Measurements from ENCODE around the gene OGFOD2. TPM values are rescaled to one million over a fixed set of nuclear protein-coding genes. Genes with fewer than 3 reads are reported as not detected.

Gene OGFOD2
- total RNA-seq, 2 experiments from 2014 or later, result 13.1 to 25.0 TPM

- Histone ChIP-seq H3K27ac (ENCODE audit: low read depth, low read length, poor library complexity, severe bottlenecking) (no peak overlapping the region), H3K4me1 (ENCODE audit: insufficient read depth, low read length, poor library complexity, severe bottlenecking) (peaks cover 26% of the 10 kb centered on the region), H3K4me3 (ENCODE audit: low read depth, low read length, poor library complexity, severe bottlenecking) (peak overlapping the region; percentile 71), H2AFZ (ENCODE audit: low read length) (no peak overlapping the region; the same call in 1 of the 2 replicates), H3K79me2 (ENCODE audit: insufficient read depth, low read depth, low read length) (no peaks in the 10 kb centered on the region), H3K9me3 (ENCODE audit: low read length) (no peaks in the 10 kb centered on the region), H3K9me2 (ENCODE audit: insufficient read depth, low read length) (no peaks in the 10 kb centered on the region), H4K20me1 (ENCODE audit: insufficient read depth, low read length) (no peaks in the 10 kb centered on the region), H3K4me2 (ENCODE audit: low read length) (peak overlapping the region; percentile 86), H3K36me3 (ENCODE audit: insufficient read depth, low read length) (no peaks in the 10 kb centered on the region)
- intact Hi-C loops (cut with micrococcal nuclease; ENCODE audit: unreplicated experiment), result no loop called here
- CTCF ChIA-PET (ENCODE audit: unreplicated experiment), result interaction anchor here (0.6 kb wide), 1 partner anchor 8 kb away, joined by 3 read pairs; the partner anchor contains the start of gene OGFOD2
- TF ChIP-seq CTCF (conservative IDR thresholded peaks at IDR 0.05; ENCODE audit: low read length) (no peak), EZH2phosphoT487 (IDR thresholded peaks at IDR 0.05; ENCODE audit: borderline replicate concordance, low read depth, low read length) (no peak)
- no peak for DNase-seq (ENCODE audit: low spot score)
- POLR2A ChIA-PET, result interaction anchor here (0.6 to 0.7 kb wide), 2 partner anchors 79 to 95 kb away, joined by 3 read pairs; no protein-coding TSS in a partner anchor
- no TSS peak for BruUV-seq (replicated peaks)
These were observed 8.1 kb upstream of the OGFOD2 start for GRCh38 chr12:122966743-122967550.

GRCh38 chr12:122968104-122968503 lies 6.9 kb upstream of the OGFOD2 start:
- H3K4me3 ChIP-seq (ENCODE audit: low read depth, low read length, poor library complexity, severe bottlenecking), result no peak overlapping the region
- ChIA-PET CTCF (ENCODE audit: unreplicated experiment) (no interaction called here), POLR2A (interaction anchor here (0.5 to 1.9 kb wide), 5 partner anchors 12 to 610 kb away, joined by 3 to 9 read pairs (median 5); partner anchors contain the start of gene ARL6IP4)
- H3K9me3 ChIP-seq (ENCODE audit: low read length), result no peaks in the 10 kb centered on the region
- no peak for TF ChIP-seq EZH2phosphoT487 (IDR thresholded peaks at IDR 0.05; ENCODE audit: borderline replicate concordance, low read depth, low read length)
- no peak for TF ChIP-seq CTCF (conservative IDR thresholded peaks at IDR 0.05; ENCODE audit: low read length)
- intact Hi-C loops (cut with micrococcal nuclease; ENCODE audit: unreplicated experiment), result no loop called here
- no peaks in the 10 kb centered on the region for H3K36me3 ChIP-seq (ENCODE audit: insufficient read depth, low read length)
- no peak for DNase-seq (ENCODE audit: low spot score)
- BruUV-seq (replicated peaks), result no TSS peak
- H2AFZ ChIP-seq (ENCODE audit: low read length), result no peak overlapping the region
- H3K79me2 ChIP-seq (ENCODE audit: insufficient read depth, low read depth, low read length), result no peaks in the 10 kb centered on the region
- peaks cover 23% of the 10 kb centered on the region for H3K4me1 ChIP-seq (ENCODE audit: insufficient read depth, low read length, poor library complexity, severe bottlenecking)
- H3K4me2 ChIP-seq (ENCODE audit: low read length), result no peak overlapping the region
- H3K27ac ChIP-seq (ENCODE audit: low read depth, low read length, poor library complexity, severe bottlenecking), result no peak overlapping the region
- no peaks in the 10 kb centered on the region for H4K20me1 ChIP-seq (ENCODE audit: insufficient read depth, low read length)
- no peaks in the 10 kb centered on the region for H3K9me2 ChIP-seq (ENCODE audit: insufficient read depth, low read length)

- Histone ChIP-seq H3K4me1 (ENCODE audit: insufficient read depth, low read length, poor library complexity, severe bottlenecking) (peaks cover 28% of the 10 kb centered on the region), H3K9me3 (ENCODE audit: low read length) (no peaks in the 10 kb centered on the region), H2AFZ (ENCODE audit: low read length) (no peak overlapping the region), H3K4me2 (ENCODE audit: low read length) (peak overlapping the region; percentile 40; the same call in 1 of the 2 replicates), H3K79me2 (ENCODE audit: insufficient read depth, low read depth, low read length) (no peaks in the 10 kb centered on the region), H3K9me2 (ENCODE audit: insufficient read depth, low read length) (no peaks in the 10 kb centered on the region), H3K4me3 (ENCODE audit: low read depth, low read length, poor library complexity, severe bottlenecking) (no peak overlapping the region), H4K20me1 (ENCODE audit: insufficient read depth, low read length) (no peaks in the 10 kb centered on the region), H3K27ac (ENCODE audit: low read depth, low read length, poor library complexity, severe bottlenecking) (no peak overlapping the region), H3K36me3 (ENCODE audit: insufficient read depth, low read length) (no peaks in the 10 kb centered on the region)
- intact Hi-C loops (cut with micrococcal nuclease; ENCODE audit: unreplicated experiment), result no loop called here
- TF ChIP-seq EZH2phosphoT487 (IDR thresholded peaks at IDR 0.05; ENCODE audit: borderline replicate concordance, low read depth, low read length) (no peak), CTCF (conservative IDR thresholded peaks at IDR 0.05; ENCODE audit: low read length) (no peak)
- no TSS peak for BruUV-seq (replicated peaks)
- ChIA-PET CTCF (ENCODE audit: unreplicated experiment) (interaction anchor here (0.8 kb wide), 1 partner anchor 10 kb away, joined by 4 read pairs; no protein-coding TSS in a partner anchor), POLR2A (interaction anchor here (0.7 to 1.9 kb wide), 4 partner anchors 10 to 193 kb away, joined by 3 to 7 read pairs (median 4); partner anchors contain the start of gene ARL6IP4)
- no peak for DNase-seq (ENCODE audit: low spot score)
These were observed 5.4 kb upstream of the OGFOD2 start for GRCh38 chr12:122969676-122970075.
